ENCODE data around the gene DENND11.

DENND11 gene, protein sequence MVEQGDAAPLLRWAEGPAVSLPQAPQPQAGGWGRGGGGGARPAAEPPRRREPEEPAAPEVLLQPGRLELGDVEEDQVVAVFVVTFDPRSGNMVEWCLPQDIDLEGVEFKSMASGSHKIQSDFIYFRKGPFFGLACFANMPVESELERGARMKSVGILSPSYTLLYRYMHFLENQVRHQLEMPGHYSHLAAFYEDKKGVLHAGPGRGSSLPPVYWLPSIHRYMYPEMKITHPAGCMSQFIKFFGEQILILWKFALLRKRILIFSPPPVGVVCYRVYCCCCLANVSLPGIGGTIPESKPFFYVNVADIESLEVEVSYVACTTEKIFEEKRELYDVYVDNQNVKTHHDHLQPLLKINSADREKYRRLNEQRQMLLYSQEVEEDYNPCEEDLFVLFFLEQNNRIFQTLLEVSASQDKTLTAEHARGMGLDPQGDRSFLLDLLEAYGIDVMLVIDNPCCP

DNA sequence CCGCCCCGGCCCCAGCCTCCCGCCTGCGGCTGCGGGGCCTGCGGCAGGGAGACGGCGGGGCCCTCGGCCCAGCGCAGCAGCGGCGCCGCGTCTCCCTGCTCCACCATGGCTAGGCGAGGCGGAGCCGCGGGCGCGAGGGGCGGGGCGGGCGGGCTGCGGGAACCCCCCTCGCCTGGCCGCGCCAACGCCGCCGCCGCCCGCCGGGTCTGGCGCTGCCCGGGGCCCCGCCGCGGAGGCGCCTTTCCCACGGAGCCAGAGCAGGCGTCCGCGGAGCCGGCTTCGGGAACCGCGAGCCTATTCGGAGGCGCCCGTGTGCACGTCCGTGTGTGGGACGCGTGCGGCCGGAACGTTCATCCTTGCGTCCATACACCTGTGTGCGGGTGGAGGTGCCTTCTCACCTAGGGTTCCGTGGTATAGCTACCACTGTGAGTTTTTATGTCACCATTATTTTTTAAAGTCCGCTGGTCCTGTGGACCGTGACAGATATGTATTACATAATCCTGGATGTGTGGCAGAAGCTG is at the start of gene DENND11:
Gene DENND11, minus strand, starts transcription at position 120 of the 521 bp plus-strand sequence. Its CDS starts 13 bp downstream, at position 107.
- DNase-seq: peak; percentile 72

DNA sequence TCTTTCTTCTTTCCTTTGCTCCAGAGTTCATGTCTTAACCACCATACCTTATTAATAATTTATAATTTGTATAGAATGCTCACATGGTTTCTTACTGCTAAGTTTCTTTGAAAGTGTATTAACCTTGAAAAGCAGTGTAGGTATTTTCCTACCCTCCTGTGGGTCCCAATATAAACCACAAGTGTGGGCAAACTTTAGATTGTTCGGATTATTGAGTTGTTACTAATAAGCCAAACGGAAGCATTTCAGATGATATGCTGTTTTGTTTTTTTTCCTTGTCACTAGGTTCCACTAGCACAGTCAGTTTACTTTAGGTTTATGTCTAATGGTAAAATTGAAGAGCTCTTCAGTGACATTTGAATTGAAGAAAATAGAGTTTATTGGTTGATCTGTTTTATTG is 46.4 kb upstream of the DENND11 start:
- no peak for DNase-seq

DNA sequence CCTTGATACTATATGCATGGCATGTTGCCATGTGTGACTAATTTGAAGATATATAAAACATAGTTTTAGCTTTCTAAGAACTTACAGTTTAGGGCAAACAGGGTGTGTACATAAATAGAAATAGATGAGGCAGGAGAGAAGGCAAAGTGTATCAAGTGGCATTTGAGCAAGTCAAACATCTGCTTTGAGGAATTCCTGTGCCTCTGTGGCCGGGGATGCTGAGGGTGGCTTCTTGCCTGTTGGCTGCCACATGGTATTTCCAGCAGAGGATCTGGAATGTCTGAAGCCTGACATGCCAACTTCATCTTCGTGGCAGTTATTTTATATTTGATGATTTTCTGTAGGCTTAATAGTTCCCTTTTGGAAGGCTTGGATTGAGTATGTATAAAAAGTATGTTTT is 42.2 kb upstream of the DENND11 start:
- no peak for DNase-seq

DNA sequence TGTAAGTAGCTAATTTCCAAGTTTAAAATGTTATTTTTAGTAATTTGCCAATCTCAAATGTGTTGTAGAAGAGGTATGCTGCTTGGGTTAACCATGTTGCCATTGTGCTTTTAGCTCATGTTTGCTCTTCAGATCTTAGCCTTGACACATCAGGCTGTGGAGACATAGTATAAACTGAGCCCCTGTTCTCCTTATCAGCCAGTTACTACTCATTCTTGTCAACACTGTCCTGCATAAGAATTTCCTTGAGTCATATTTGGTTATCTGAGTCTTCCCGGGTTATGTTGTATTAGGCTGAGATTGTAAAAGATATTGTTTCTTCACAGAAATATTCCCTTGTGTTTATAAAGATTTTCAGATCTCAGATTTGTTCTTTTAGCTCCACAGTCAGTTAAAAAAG is 40.3 kb upstream of the DENND11 start:
- no peak for DNase-seq

DNA sequence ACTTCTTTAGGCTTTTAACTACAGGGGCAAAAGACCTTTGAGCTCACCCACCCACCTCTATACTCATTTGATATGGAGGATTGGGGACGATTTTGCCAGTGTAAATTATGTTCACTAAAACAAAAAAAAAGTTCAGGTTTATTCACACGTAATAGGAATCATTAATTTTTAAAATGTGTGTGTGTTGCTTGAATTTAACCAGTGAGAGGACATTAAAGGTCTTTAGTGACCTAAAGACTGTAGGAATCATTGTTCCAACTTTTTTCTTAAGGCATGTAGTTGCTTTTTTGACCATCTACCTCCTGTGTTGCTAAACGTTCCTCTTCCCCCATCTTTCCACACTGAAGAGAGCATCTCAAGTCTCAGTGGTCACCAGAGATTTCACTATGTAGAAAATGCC is 37.3 kb upstream of the DENND11 start:
- no peak for DNase-seq

DNA sequence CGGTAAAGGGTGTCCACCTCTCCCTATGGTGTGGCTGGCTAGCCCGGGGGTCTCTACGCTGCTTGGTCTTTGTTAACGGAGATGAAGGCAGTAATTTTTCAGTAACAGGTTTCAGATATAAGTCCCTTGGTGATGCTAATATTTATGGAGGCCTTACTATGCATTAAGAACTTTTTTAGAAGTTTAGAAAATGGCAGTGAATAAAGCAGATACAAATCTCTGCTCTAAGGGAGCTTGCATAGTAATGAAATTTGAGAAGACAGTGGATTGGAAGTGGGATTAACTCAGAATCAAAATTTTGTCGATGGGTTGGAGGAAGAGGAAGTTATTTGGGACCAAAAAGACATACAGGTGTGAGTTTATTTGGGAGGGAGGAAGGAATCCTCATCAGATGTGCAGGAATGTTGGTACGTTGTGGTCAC is 36.6 kb upstream of the DENND11 start:
- DNase-seq: no peak

DNA sequence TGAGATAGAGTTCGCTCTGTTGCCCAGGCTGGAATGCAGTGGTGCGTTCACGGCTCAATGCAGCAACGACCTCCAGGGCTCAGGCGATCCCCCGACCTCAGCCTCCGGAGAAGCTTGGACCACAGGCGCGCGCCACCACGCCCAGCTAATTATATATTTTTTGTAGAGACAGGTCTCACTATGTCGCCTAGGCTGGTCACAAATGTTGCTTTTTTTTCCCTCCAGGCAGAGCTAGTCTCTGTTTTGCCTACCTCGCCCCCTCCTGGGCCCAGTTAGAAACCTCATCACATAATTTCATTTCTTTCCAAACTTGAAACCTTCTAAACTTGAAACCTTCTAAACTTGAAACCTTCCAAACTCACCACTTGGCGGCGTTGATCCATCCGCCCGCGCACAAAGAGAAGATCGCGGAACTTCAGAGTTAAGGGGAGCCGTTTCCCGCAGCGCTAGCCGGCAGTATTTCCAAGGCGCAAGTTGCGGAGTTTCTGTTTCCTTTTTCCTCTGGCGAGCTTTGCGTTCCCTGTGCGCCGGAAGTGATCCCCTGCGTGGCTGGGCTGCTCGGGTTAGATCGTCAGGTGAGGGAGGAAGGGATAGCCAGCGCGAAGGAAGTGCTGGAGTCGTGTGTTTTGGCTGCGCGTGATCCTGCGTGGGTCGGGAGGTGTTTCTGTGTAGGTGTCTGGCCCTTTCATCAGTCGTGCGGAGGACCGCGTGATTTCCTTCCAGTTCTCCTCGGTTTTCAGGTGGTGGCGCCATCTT is 36.0 kb upstream of the DENND11 start, which contains the start of gene SSBP1:
Gene SSBP1, plus strand, starts transcription at position 523 of the 756 bp plus-strand sequence. CDS start 809 bp downstream, outside the sequence.
- DNase-seq: peak; percentile 98

DNA sequence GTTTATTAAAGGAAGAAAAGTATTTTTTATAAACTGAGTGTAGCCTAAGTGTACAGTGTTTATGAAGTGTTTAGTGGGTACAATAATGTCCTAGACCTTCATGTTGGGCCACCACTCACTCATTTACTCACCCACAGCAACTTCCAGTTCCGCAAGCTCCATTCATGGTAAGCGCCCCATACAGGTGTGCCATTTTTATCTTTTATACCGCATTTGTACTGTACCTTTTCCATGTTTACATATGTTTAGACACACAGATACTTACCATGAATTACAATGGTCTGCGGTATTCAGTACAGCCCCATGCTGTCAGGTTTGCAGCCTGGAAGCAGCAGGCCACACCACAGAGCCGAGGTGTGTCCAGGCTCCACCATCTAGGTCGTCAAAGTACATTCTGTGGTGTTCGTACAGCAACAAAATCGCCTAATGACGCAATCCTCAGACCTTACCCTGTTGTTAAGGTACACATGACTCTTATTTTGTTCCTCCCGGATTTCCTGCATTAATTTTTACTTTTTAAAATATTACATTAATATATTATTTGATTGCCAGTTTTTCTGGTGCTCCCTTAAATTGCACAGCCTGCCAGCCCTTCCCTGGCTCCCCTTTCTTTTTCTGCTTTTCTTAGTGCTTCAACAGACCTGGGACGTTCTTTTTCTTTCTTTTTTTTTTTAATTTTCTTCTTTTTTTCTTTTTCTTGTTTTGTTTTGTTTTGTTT is 35.3 kb upstream of the DENND11 start:
- peak; percentile 60 for DNase-seq

DNA sequence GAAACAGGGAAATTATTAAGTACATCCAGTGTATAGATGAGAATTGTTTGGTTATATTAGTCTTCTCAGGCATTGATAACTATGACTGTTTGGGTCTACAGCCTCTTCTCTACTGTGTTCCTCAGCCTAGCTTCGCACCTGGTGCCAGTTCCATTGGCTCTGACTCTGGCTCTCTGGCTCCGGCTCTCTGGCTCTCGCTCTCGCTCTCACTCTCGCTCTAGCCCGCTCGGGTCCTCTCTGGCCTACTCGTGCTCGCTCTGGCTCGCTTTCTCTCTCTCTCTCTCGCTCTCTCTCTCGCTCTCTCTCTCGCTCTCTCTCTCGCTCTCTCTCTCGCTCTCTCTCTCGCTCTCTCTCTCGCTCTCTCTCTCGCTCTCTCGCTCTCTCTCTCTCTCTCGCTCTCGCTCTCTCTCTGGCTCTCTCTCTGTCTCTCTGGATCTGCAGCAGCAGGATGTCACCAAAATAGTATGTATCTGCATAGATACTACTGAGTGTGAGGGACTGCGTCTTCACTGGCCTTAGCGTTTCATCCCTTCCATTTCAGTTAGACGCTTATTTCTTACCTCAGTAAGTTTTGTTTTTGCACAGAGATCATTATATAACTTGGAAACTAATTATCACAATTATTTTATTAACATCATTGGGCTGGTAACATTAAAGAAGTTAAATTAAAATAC is 29.6 kb upstream of the DENND11 start:
- no peak for DNase-seq

DNA sequence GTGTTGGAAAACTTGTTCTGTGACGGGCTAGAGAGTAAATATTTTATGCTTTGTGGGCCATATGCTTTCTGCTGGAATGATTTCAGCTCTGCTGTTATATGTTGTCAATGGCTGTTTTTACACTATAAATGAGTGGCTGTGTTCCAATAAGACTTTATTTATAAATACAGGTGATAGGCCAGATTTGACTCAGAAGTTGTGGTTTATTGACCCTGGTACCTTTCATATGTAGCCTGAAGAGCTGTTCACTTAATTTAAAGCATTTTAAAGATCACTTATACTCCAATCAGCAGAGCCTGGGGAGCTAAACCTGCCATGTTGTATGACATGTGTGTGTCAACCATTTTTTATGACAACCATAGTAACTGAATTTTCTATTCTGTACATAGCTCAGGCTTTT is 27.1 kb upstream of the DENND11 start:
- DNase-seq: no peak

DNA sequence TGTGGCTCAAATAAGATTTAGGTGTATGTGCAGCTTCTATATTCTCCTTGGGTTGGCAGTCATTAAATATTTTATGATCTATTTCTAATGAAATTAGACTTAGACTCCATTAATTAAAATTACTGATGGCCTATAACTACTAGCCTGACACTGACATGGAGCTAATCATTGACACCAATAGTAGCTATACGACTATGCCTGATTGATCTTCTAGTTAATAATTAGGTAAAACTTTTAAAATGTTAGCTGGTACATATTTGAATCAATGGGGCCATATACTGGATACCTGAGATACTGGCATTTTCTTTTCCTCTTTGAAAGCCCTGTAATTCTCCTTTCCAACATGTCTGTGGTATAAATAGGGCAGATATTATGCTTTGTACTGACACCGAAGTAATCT is 20.6 kb upstream of the DENND11 start:
- no peak for DNase-seq

DNA sequence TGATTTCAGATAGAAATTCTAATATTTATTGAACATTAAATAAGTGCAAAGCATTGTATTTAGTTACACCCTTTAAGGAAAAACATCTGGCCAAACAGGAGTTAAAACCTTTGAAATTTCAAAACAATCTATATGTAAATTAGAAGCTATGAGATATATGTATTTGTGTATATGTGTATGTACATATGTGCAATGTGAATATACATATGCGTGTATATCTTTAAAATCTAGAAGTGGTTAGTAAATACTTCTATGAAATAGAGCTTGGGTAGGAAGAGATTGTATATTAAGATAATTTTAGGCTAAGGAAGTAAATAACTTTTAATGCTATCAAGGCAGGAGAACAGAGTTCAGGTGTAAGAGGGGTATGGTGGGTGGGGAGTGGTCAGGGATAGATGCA is 15.5 kb upstream of the DENND11 start:
- no peak for DNase-seq

DNA sequence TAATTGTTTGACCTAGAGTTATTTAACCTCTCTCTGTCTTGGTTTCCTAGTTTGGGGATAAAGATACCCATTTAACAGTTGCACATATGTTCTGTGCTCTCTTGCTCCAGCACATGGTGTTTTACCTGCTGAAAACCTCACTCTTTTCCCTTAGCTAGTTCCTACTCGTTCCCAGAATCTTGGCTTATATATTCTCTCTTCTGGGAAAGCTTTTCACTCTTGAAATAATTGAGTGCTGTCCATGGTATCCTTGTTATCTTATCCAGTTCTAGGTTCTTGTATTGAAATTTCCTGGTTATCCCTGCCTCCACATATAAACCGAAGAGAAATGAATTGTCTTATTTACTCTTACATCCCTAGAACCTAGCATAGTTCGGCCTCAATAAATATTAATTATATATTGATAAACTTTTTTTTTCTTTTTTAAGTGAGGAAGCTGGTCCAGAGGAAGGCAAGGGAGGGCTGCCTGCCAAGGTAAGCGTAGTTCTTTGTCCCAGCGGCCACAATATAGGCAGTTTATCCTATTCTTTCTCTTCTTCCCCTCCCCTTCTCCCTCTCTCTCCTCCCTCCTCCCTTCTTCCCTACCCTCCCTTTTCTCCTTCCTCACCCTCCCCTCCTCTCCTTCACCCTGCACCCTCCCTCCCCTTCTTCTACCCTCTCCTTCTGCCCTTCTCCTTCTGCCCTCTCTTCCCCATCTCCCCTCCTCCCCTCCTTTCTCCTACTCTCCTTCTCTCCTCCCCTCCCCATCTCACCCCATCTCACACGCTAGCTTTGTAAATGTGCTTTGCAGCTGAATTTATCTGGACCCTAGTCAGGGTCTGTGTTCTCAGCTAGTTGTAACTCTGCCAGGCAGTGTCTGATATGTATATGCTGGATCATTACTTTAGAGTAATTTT is 14.1 kb upstream of the DENND11 start:
- no peak for DNase-seq

DNA sequence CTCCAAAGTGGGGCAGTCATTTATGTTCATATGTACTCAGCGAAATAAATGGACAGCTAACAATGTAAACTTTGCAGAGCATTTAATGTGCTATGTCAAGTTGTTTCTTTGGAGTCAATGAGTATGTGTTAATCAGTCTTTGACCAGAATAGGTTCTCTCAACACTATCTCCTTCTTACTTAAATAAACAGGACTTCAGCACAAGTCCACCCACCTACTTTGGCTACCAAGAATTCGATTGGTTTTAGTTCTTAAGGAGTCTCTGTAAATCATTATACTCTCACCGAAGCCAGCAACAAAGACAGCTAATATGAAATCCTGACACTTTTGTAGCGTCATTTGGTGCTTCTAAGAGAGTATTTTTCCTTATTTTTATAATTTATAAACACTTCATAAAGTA is 13.1 kb upstream of the DENND11 start:
- no peak for DNase-seq

DNA sequence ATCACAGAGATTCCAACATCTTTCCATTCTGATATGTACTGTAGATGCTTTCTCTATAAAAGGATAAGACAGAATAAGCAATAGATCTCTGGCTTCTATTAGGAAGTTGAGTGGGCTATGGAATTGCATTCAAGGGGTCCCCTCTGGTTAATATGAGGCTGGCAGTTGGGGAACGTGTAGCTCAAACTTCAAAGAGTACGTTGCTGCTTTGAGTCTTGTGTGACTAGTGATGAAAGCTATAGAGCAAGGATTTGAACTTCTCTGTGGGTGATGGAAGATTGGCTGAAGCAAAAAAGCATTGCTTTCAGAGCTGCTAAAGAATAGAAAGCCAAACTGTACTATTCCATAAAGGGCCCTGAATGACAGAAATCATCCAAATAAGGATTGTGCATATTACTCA is 12.6 kb upstream of the DENND11 start:
- DNase-seq: no peak

DNA sequence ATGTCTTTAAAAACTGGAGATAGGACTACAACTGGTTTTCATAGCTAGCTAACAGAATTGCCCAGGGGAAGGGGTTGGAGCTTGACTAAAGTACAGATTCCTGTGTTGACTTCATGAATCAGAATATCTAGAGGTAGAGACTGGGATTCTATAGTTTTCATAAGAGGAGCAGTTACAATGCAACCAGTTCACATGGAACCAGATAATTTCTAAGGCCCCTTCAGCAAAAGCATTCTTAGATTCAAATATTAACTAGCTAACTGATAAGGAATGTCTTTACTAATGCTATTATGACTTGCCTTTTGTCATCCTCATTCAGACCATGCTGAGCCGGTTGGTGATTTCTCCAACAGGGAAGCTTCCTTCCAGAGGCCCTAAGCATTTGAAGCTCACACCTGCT is 11.9 kb upstream of the DENND11 start:
- no peak for DNase-seq

DNA sequence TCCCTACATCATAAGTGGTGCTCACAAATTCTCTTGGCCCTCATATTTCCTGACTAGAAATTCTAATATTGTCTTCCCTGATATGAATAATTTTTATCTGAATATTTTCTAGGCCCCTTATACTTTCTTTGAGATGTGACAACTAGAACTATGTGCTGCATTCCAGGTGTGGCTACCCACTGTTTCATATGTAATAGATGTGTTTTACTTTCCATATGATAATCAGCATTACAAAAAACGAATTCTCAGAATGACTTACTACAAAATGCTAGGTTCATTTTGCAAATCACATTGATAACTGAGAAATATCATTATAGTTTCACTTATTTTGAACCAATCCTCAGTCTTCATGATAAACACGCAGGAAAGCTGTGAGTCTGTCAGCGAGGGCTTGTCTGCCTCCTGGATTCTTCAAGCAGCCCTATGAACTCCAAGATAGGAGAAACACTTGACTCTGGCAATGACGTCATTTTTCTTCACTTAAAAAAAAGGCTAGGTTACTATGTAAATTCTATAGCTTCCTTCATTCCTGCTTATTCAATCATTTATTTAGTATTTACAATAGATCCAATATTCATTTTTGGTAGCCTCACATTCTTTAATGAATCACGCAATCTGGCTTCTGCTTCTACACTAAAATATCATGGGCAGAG is 10.8 kb upstream of the DENND11 start:
- no peak for DNase-seq

DNA sequence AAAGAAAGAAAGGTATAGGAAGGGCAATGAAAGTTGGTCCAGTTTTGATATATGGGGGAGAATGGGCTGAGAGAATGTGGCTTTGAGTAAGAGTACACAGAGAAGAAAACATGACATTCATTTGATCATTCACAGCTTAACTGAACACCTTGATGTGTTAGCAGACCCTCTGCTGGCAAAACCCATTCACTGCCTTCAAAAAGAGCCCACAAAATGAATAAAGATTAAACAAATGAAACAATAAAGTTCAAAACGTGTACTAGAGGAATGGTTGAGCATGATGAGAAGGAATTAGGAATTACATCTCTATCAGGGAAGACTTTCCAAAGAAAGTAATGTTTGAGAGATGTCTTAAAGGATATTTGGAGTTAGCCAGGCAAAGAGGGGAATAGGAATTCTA is 8.3 kb upstream of the DENND11 start:
- DNase-seq: peak; percentile 22

DNA sequence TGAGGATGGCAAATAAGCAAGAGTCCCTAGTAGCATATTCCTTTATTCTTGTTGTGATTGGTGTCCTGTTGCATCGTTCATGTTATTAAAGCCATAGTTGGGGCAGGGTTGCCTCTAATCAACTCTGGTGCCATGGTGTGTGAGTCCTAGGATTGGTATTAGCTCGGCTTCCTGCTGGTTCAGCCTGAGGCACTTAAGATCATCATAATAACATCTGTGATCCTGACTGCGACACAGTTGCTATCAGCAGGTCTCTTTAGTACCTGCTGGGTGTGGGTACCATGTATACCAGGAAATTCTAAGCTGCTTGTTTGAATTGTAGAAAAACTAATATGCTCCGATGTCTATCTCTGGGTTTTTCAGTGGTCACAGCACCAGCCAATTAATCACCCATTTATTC is 7.8 kb upstream of the DENND11 start:
- DNase-seq: no peak

DNA sequence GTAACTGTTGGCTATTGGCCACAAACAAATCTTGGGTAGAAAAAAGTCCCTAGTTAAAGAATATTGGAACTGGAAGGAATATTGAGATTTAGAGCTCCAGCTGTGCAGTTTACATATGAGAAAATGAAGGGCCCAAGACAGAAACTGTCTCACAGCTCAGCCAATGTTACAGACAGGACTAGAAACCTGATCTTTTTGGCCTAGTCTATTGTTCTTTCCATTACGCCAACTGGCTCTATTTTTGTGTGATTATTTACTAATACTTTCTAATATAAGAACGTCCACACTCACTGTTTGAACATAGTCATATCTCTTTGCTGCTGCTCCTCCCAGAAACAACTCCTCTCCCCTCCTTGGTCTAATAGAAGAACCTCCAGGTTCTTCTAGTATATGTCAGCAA is 7.4 kb upstream of the DENND11 start:
- DNase-seq: no peak

DNA sequence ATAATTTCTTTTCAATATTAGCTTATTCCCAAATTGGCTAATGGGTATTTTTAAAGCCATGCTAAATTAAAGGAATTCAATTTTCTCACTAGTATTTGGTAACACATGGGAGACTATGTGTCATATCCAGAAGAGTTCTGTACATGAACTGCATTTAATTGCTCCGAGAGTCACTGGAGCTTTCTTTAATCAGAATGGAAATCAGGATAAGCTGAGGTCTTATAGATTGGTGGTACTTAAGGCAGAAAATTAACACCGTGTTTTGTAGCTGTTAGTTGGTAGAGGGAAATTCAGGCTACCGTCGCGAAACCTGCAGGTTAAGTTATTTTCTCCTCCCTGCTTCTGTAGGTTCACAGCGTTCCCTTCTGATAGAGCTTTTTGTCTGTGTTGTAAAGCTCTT is 6.4 kb upstream of the DENND11 start, which contains the start of gene WEE2:
Gene WEE2, plus strand, starts transcription at position 3 of the 400 bp plus-strand sequence. CDS start 406 bp downstream, outside the sequence.
- no peak for DNase-seq
